Spinal cord (tissue), 10 donors: ENCODE measurements around the gene LMNA. TPM values are rescaled to one million over a fixed set of nuclear protein-coding genes. Genes with fewer than 3 reads are reported as not detected.
A peak's percentile ranks its signal among the peaks of the same experiment; 100 is the strongest.

Experiments
- DNase-seq, 6 donors: peaks; one replicate each; pipeline versions ENCODE4 v3.0.0 to v3.0.0-alpha.2; 2013 to 2015; ENCODE audit warnings: low spot score in 6 of 6, low read depth in 4 of 6
- H3K27ac ChIP-seq: one replicate; pipeline ENCODE4 v1.5.1; 2013; ENCODE audit warnings: low read depth, low read length, control low read depth
- H3K27me3 ChIP-seq: one replicate; pipeline ENCODE4 v1.6.1; 2013; ENCODE audit warnings: low read length; ENCODE audit not compliant: control insufficient read depth, insufficient read depth
- H3K36me3 ChIP-seq: one replicate; pipeline ENCODE4 v1.6.1; 2013; ENCODE audit warnings: low read length; ENCODE audit not compliant: control insufficient read depth, insufficient read depth
- H3K4me1 ChIP-seq: one replicate; pipeline ENCODE4 v1.6.1; 2013; ENCODE audit warnings: low read length; ENCODE audit not compliant: control insufficient read depth, insufficient read depth
- H3K4me3 ChIP-seq: one replicate; pipeline ENCODE4 v1.5.1; 2013; ENCODE audit warnings: low read depth, low read length, control low read depth
- H3K9me3 ChIP-seq: one replicate; pipeline ENCODE4 v1.6.1; 2013; ENCODE audit warnings: low read length; ENCODE audit not compliant: control insufficient read depth, insufficient read depth
- WGBS: methylation state at CpG from one replicate; pipeline ENCODE4 v1.1.5; 2013; ENCODE audit warnings: missing lambda C conversion rate; ENCODE audit not compliant: insufficient coverage; 5-methylcytosine and 5-hydroxymethylcytosine counted together
- polyA plus RNA-seq, 2 donors: library from polyadenylated mRNA; unstranded; fragments of 120-200 nt; gene quantifications; one replicate each; pipeline ENCODE4 v1.2.1, GENCODE V29; 2013; ENCODE audit not compliant: insufficient read length in 2 of 2
- total RNA-seq, 2 donors: library from RNA; depleted of rRNA in 1 of 2; stranded (reverse); fragments of 120-200 nt in 1 of 2; fragments of >200 nt in 1 of 2; gene quantifications; one replicate each; pipeline versions ENCODE4 v1.2.3 to v1.2.4, GENCODE V29; 2013 to 2014
- donor health status: healthy.

LMNA gene
- total and polyA plus RNA-seq, 4 donors: 52.1 to 138 (median 85.9) TPM

- no peak overlapping the region for H3K27ac ChIP-seq
Observed at GRCh38 chr1:156134716-156135435, 20.4 kb downstream of the LMNA start.

GRCh38 chr1:156135930-156136871, 21.7 kb downstream of the LMNA start:
- Histone ChIP-seq H3K4me1 (peaks cover 11% of the 10 kb centered on the region), H3K9me3 (no peaks in the 10 kb centered on the region), H3K36me3 (peaks cover 88% of the 10 kb centered on the region), H3K27me3 (no peaks in the 10 kb centered on the region), H3K4me3 (no peak overlapping the region), H3K27ac (no peak overlapping the region)
- no peak for DNase-seq
- WGBS: 95% methylated on average over 31 of the region's 34 CpGs

More at GRCh38 chr1:156134716-156135435, 20.4 kb downstream of the LMNA start:
- Histone ChIP-seq H3K27me3 (no peaks in the 10 kb centered on the region), H3K9me3 (no peaks in the 10 kb centered on the region), H3K36me3 (peaks cover 94% of the 10 kb centered on the region), H3K4me3 (no peak overlapping the region), H3K4me1 (peaks cover 11% of the 10 kb centered on the region)
- DNase-seq: no peak
- WGBS: 84% methylated on average over 11 of the region's 18 CpGs

- peaks cover 83% of the 10 kb centered on the region for H3K36me3 ChIP-seq
- no peak for DNase-seq
- H3K27ac ChIP-seq: no peak overlapping the region
- WGBS: 61% methylated on average over 8 of the region's 12 CpGs
- no peaks in the 10 kb centered on the region for H3K27me3 ChIP-seq
- H3K4me1 ChIP-seq: peaks cover 17% of the 10 kb centered on the region
- H3K9me3 ChIP-seq: no peaks in the 10 kb centered on the region
- H3K4me3 ChIP-seq: no peak overlapping the region
Observed at GRCh38 chr1:156136970-156137483, 22.5 kb downstream of the LMNA start.

- Histone ChIP-seq H3K4me3 (no peak overlapping the region), H3K27ac (no peak overlapping the region), H3K27me3 (no peaks in the 10 kb centered on the region), H3K36me3 (peaks cover 72% of the 10 kb centered on the region), H3K4me1 (peaks cover 17% of the 10 kb centered on the region), H3K9me3 (no peaks in the 10 kb centered on the region)
- 93% methylated on average over 21 of the region's 22 CpGs for WGBS
- no peak for DNase-seq
Observed at GRCh38 chr1:156138458-156138867, 24.0 kb downstream of the LMNA start.

GRCh38 chr1:156140879-156141707, 26.6 kb downstream of the LMNA start:
- H3K4me1 ChIP-seq: peaks cover 21% of the 10 kb centered on the region
- WGBS: 26% methylated on average over 14 of the region's 20 CpGs

GRCh38 chr1:156143765-156144489, 29.4 kb downstream of the LMNA start:
- no peaks in the 10 kb centered on the region for H3K27me3 ChIP-seq
- no peak overlapping the region for H3K4me3 ChIP-seq
- H3K4me1 ChIP-seq: peaks cover 47% of the 10 kb centered on the region
- no peaks in the 10 kb centered on the region for H3K9me3 ChIP-seq
- H3K27ac ChIP-seq: no peak overlapping the region
- 87% methylated on average over 9 of the region's 11 CpGs for WGBS
- H3K36me3 ChIP-seq: peaks cover 17% of the 10 kb centered on the region
- no peak for DNase-seq

More at GRCh38 chr1:156140879-156141707, 26.6 kb downstream of the LMNA start:
- Histone ChIP-seq H3K27ac (peak overlapping the region; percentile 64), H3K9me3 (no peaks in the 10 kb centered on the region), H3K27me3 (no peaks in the 10 kb centered on the region), H3K4me3 (no peak overlapping the region), H3K36me3 (peaks cover 46% of the 10 kb centered on the region)
- peak in 2 of 6 donors; percentile 61 to 75 for DNase-seq

GRCh38 chr1:156144742-156145141, 30.2 kb downstream of the LMNA start:
- Histone ChIP-seq H3K4me1 (peaks cover 54% of the 10 kb centered on the region), H3K27me3 (peaks cover 2% of the 10 kb centered on the region), H3K9me3 (no peaks in the 10 kb centered on the region), H3K36me3 (peaks cover 10% of the 10 kb centered on the region), H3K27ac (no peak overlapping the region), H3K4me3 (no peak overlapping the region)
- no peak for DNase-seq
- 59% methylated on average over 5 of the region's 5 CpGs for WGBS

GRCh38 chr1:156145650-156146019, 31.1 kb downstream of the LMNA start:
- Histone ChIP-seq H3K36me3 (peaks cover 4% of the 10 kb centered on the region), H3K4me1 (peaks cover 59% of the 10 kb centered on the region), H3K27me3 (peaks cover 9% of the 10 kb centered on the region), H3K4me3 (no peak overlapping the region), H3K9me3 (no peaks in the 10 kb centered on the region), H3K27ac (peak overlapping the region; percentile 79)
- WGBS: 89% methylated on average over 1 of the region's 2 CpGs
- no peak for DNase-seq
